Muscle layer of duodenum (tissue), 2 donors: ENCODE measurements around the gene NMUR1.

Experiments used
- H3K27ac ChIP-seq: one replicate; pipeline ENCODE4 v1.7.0; 2013; ENCODE audit warnings: mild to moderate bottlenecking, low read length
- H3K27me3 ChIP-seq: one replicate; pipeline ENCODE4 v1.7.0; 2013; ENCODE audit warnings: low read depth, mild to moderate bottlenecking, control low read depth, low read length
- H3K36me3 ChIP-seq, 2 donors: one replicate each; pipeline ENCODE4 v1.7.0; 2013; ENCODE audit warnings: low read length in 2 of 2, control low read depth in 1 of 2, mild to moderate bottlenecking in 1 of 2; ENCODE audit not compliant: insufficient read depth in 2 of 2, control insufficient read depth in 1 of 2
- H3K4me1 ChIP-seq, 2 donors: one replicate each; pipeline ENCODE4 v1.7.0; 2013; ENCODE audit warnings: low read length in 2 of 2, mild to moderate bottlenecking in 2 of 2, control low read depth in 1 of 2, moderate library complexity in 1 of 2; ENCODE audit not compliant: insufficient read depth in 2 of 2, control insufficient read depth in 1 of 2
- H3K4me3 ChIP-seq, 2 donors: one replicate each; pipeline ENCODE4 v1.7.0; 2013; ENCODE audit warnings: low read length in 2 of 2, low read depth in 1 of 2, mild to moderate bottlenecking in 1 of 2
- H3K9me3 ChIP-seq, 2 donors: one replicate each; pipeline ENCODE4 v1.7.0; 2013; ENCODE audit warnings: low read length in 2 of 2, control low read depth in 1 of 2, mild to moderate bottlenecking in 1 of 2; ENCODE audit not compliant: control insufficient read depth in 1 of 2
- donor health status: healthy.

Gene NMUR1

GRCh38 chr2:231549446-231550239 lies 19.4 kb upstream of the NMUR1 start:
- Histone ChIP-seq H3K4me3 (no peak overlapping the region), H3K4me1 (peaks cover 9 to 18% of the 10 kb centered on the region in 2 donors), H3K36me3 (no peaks in the 10 kb centered on the region), H3K9me3 (peaks cover 5 to 6% of the 10 kb centered on the region in 2 donors), H3K27ac (no peak overlapping the region), H3K27me3 (no peaks in the 10 kb centered on the region)

DNA sequence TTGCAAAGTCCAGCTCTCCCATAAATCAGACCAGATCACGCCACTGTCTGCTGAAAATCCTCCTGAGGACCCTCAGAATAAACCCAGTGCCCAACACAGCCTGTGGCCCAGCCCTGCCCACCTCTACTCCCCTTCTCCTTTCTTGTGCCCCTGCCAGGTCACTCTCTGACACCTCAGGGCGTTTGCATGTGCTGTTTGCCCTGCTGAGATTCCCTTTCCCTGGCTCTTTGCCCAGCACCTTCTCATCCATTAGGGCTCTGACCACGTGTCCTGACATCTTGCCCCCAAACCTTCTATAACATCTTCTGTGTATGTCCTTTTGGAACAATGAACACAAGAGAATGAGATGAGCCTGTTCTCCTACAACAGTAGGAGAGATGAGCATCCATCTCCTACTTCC lies 18.5 kb upstream of the NMUR1 start:
- H3K36me3 ChIP-seq = no peaks in the 10 kb centered on the region
- H3K27me3 ChIP-seq = no peaks in the 10 kb centered on the region
- peaks cover 5 to 6% of the 10 kb centered on the region in 2 donors for H3K9me3 ChIP-seq
- H3K4me1 ChIP-seq = peaks cover 9 to 12% of the 10 kb centered on the region in 2 donors
- no peak overlapping the region for H3K4me3 ChIP-seq
- no peak overlapping the region for H3K27ac ChIP-seq

DNA sequence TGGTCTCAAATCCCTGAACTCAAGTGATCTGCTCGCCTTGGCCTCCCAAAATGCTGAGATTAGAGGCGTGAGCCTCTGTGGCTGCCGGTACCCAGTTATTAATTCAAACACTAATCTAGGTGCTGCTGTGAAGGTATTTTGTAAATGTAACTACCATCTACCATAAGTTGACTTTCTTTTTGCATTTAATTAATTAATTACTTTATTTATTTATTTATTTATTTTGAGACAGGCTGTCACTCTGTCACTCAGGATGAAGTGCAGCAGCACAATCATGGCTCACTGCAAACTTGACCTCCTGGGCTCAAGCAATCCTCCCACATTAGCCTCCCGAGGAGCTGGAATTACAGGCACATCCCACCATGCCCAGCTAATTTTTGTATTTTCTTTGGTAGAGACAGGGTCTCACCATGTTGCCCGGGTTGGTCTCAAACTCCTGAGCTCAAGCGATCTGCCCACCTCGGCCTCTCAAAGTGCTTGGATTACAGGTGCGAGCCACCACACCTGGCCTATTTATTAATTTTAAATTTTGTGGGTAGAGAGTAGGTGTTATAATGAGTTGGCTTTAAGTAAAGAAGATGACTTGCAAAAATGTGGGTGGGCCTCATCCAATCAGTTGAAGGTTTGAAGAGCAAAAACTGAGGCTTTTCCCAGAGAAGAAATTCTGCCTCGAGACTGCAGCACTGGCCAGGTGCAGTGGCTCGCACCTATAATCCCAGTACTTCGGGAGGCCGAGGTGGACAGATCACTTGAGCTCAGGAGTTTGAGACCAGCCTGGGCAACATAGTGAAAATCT lies 17.3 kb upstream of the NMUR1 start:
- no peak overlapping the region for H3K4me3 ChIP-seq
- H3K36me3 ChIP-seq = no peaks in the 10 kb centered on the region
- no peaks in the 10 kb centered on the region for H3K27me3 ChIP-seq
- H3K9me3 ChIP-seq = peaks cover 4 to 9% of the 10 kb centered on the region in 2 donors
- peaks cover 9 to 12% of the 10 kb centered on the region in 2 donors for H3K4me1 ChIP-seq
- H3K27ac ChIP-seq = no peak overlapping the region

- Histone ChIP-seq H3K27me3 (no peaks in the 10 kb centered on the region), H3K36me3 (no peaks in the 10 kb centered on the region), H3K4me3 (no peak overlapping the region), H3K9me3 (peaks cover 4 to 6% of the 10 kb centered on the region in 2 donors), H3K4me1 (peaks cover 9 to 12% of the 10 kb centered on the region in 2 donors), H3K27ac (no peak overlapping the region)
Observed at GRCh38 chr2:231546014-231546715, 15.9 kb upstream of the NMUR1 start.

GRCh38 chr2:231545105-231545902 lies 15.1 kb upstream of the NMUR1 start:
- H3K27me3 ChIP-seq = no peaks in the 10 kb centered on the region
- peaks cover 4 to 6% of the 10 kb centered on the region in 2 donors for H3K9me3 ChIP-seq
- H3K27ac ChIP-seq = no peak overlapping the region
- no peak overlapping the region for H3K4me3 ChIP-seq
- H3K4me1 ChIP-seq = peaks cover 9 to 12% of the 10 kb centered on the region in 2 donors
- no peaks in the 10 kb centered on the region for H3K36me3 ChIP-seq

DNA sequence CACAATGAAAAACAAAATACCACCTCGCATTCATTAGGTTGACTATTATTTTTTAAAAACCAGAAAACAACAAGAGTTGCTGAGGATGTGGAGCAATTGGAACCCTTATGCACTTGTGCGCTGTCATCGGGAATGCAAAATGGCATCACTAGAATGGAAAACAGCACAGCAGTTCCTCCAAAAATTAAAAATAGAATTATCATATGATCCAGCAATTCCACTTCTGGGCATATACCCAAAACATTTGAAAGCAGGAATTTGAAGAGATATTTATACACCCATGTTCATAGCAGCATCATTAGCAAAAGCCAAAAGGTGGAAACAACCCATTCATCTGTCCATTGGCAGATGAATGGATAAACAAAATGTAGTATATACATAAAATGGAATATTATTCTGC lies 11.9 kb upstream of the NMUR1 start:
- peaks cover 4 to 6% of the 10 kb centered on the region in 2 donors for H3K9me3 ChIP-seq
- H3K36me3 ChIP-seq = no peaks in the 10 kb centered on the region
- H3K4me3 ChIP-seq = no peak overlapping the region
- peaks cover 9 to 12% of the 10 kb centered on the region in 2 donors for H3K4me1 ChIP-seq
- no peaks in the 10 kb centered on the region for H3K27me3 ChIP-seq
- H3K27ac ChIP-seq = no peak overlapping the region

DNA sequence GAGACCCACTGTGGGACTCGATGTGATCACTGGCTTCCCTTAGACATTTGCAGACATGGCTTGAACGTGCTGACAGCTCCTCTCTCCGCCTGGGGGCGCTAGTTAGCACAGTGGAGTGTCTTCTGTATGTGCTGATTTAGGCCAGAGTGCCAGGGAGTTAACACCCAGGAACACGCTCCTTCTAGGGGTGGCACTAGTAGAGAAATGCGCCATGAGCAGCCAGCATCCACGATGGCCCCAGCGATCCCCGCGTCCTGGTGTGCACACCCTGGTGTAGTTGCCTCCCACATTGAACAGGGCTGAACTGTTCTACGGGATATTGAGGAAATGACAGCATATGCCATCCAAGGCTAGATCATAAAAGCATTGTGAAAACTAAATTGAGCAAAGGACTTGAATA lies 11.4 kb upstream of the NMUR1 start:
- no peaks in the 10 kb centered on the region for H3K36me3 ChIP-seq
- H3K9me3 ChIP-seq = peaks cover 4 to 6% of the 10 kb centered on the region in 2 donors
- no peak overlapping the region for H3K27ac ChIP-seq
- H3K4me1 ChIP-seq = peaks cover 9 to 12% of the 10 kb centered on the region in 2 donors
- no peak overlapping the region for H3K4me3 ChIP-seq
- H3K27me3 ChIP-seq = no peaks in the 10 kb centered on the region

GRCh38 chr2:231539991-231540390 lies 9.7 kb upstream of the NMUR1 start:
- Histone ChIP-seq H3K4me1 (peaks cover 0 to under 1% of the 10 kb centered on the region in 2 donors), H3K9me3 (peaks cover 4 to 6% of the 10 kb centered on the region in 2 donors), H3K27me3 (no peaks in the 10 kb centered on the region), H3K27ac (no peak overlapping the region), H3K36me3 (no peaks in the 10 kb centered on the region), H3K4me3 (no peak overlapping the region)

GRCh38 chr2:231535961-231536360 lies 5.7 kb upstream of the NMUR1 start:
- Histone ChIP-seq H3K4me3 (no peak overlapping the region), H3K36me3 (no peaks in the 10 kb centered on the region), H3K4me1 (no peaks in the 10 kb centered on the region), H3K27ac (no peak overlapping the region), H3K27me3 (no peaks in the 10 kb centered on the region), H3K9me3 (no peaks in the 10 kb centered on the region)

DNA sequence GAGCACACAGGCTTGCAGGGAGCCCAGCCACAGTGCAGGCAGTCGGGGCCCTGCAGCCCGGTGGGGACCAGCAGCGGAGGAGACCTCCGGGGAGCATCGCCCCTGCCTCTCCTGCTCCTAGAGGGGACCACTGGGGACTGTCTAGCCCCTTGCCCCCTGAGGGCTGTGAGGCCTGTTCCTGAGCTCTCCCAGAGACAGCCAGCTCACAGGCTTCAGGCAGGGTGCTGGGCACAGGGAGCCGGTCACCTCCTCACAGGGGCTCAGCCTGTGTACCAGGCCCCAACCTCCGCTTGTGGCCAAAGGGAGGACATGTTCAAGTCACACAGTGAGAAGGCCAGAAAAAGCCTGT lies 3.5 kb upstream of the NMUR1 start:
- no peaks in the 10 kb centered on the region for H3K27me3 ChIP-seq

More for the DNA sequence above, 3.5 kb upstream of the NMUR1 start:
- Histone ChIP-seq H3K4me1 (peaks cover 0 to 14% of the 10 kb centered on the region in 2 donors), H3K9me3 (no peaks in the 10 kb centered on the region), H3K27ac (no peak overlapping the region), H3K36me3 (no peaks in the 10 kb centered on the region), H3K4me3 (no peak overlapping the region)
